Fibroblast of upper back skin (primary cell): ENCODE measurements around the gene PIGQ.

Experiments
- DNase-seq: peaks from one replicate; pipeline ENCODE4 v3.0.0-alpha.2; 2013

PIGQ gene

DNA sequence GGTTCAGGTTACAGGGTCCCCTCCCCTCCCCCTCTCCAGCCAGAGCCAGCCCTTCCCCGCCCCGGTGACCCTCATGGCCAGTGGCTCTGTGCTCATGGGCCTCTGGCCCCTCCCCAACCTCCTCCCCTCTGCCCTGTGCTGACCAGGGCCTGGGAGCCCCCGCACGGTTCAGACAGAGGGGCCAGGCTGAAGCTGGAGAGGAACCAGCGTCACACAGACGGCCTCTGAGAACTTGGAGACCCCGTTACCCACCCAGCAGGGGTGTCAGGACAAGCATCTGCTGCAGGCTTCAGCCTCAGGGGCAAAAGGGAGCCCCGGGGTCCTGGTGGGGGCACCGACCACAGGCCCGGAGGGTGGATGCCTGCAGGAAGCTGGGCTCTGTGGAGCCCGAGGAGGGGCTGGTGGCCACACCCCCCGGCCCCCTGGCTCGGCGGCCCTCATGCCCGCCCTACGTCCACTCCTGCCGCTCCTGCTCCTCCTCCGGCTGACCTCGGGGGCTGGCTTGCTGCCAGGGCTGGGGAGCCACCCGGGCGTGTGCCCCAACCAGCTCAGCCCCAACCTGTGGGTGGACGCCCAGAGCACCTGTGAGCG, 61.1 kb downstream of the PIGQ start, which contains the start of gene WFIKKN1:
Gene WFIKKN1, plus strand, starts transcription at position 171 of the 591 bp plus-strand sequence. Its CDS starts 269 bp downstream, at position 440.
- no peak for DNase-seq

DNA sequence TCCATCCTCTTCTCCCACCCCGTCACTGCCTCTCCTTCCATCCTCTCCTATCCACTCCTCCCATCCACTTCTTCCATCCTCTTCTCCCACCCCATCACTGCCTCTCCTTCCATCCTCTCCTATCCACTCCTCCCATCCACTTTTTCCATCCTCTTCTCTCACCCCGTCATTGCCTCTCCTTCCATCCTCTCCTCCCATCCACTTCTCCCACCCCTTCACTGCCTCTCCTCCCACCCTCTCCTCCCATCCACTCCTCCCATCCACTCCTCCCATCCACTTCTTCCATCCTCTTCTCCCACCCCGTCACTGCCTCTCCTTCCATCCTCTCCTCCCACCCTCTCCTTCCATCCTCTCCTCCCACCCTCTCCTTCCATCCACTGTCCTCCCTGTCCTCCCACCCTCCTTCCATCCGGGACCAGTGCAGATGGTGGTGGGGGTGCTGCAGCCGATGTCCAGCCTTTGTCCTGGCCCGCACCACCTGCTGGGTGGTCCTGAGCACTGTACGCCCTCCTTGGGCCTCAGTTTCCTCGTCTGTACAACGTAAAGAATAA, 62.1 kb downstream of the PIGQ start:
- no peak for DNase-seq

DNA sequence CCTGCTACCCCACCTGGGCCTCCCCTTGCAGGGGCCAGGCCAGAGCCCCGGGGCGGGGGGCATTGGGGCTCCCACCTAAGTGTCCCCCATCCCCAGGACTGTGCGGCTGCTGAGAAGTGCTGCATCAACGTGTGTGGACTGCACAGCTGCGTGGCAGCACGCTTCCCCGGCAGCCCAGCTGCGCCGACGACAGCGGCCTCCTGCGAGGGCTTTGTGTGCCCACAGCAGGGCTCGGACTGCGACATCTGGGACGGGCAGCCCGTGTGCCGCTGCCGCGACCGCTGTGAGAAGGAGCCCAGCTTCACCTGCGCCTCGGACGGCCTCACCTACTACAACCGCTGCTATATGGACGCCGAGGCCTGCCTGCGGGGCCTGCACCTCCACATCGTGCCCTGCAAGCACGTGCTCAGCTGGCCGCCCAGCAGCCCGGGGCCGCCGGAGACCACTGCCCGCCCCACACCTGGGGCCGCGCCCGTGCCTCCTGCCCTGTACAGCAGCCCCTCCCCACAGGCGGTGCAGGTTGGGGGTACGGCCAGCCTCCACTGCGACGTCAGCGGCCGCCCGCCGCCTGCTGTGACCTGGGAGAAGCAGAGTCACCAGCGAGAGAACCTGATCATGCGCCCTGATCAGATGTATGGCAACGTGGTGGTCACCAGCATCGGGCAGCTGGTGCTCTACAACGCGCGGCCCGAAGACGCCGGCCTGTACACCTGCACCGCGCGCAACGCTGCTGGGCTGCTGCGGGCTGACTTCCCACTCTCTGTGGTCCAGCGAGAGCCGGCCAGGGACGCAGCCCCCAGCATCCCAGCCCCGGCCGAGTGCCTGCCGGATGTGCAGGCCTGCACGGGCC, 62.9 kb downstream of the PIGQ start:
- DNase-seq = no peak

DNA sequence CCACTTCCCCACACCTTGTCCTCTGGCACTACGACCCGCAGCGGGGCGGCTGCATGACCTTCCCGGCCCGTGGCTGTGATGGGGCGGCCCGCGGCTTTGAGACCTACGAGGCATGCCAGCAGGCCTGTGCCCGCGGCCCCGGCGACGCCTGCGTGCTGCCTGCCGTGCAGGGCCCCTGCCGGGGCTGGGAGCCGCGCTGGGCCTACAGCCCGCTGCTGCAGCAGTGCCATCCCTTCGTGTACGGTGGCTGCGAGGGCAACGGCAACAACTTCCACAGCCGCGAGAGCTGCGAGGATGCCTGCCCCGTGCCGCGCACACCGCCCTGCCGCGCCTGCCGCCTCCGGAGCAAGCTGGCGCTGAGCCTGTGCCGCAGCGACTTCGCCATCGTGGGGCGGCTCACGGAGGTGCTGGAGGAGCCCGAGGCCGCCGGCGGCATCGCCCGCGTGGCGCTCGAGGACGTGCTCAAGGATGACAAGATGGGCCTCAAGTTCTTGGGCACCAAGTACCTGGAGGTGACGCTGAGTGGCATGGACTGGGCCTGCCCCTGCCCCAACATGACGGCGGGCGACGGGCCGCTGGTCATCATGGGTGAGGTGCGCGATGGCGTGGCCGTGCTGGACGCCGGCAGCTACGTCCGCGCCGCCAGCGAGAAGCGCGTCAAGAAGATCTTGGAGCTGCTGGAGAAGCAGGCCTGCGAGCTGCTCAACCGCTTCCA, 63.7 kb downstream of the PIGQ start:
- no peak for DNase-seq
